Heart left ventricle (tissue), 16 donors: ENCODE measurements around the gene RALGPS1. TPM values are rescaled to one million over a fixed set of nuclear protein-coding genes. Genes with fewer than 3 reads are reported as not detected.

ENCODE experiments used
- ATAC-seq, 4 donors: fragments of 200-7000 bp; cut with Tn5 transposase; one replicate each; pipeline ENCODE4 v1.9.1; 2020 to 2022; ENCODE audit warnings: moderate library complexity in 4 of 4, mild to moderate bottlenecking in 3 of 4, moderate number of reproducible peaks in 1 of 4
- DNase-seq, 5 donors: peaks; one replicate each; pipeline ENCODE4 v3.0.0-alpha.2; 2020
- H3K27ac ChIP-seq, 12 donors: fragments of 200-600 bp; sonication (generic) in 4 of 12; one replicate each; pipeline versions ENCODE4 v1.5.0 to v1.8.0; 2016 to 2022; ENCODE audit warnings: mild to moderate bottlenecking in 2 of 12
- H3K27me3 ChIP-seq, 9 donors: fragments of 200-600 bp; sonication (generic) in 2 of 9; one replicate each; pipeline versions ENCODE4 v1.5.1 to v1.8.0; 2016 to 2022; ENCODE audit warnings: mild to moderate bottlenecking in 3 of 9
- H3K36me3 ChIP-seq, 9 donors: fragments of 200-600 bp; sonication (generic) in 2 of 9; one replicate each; pipeline versions ENCODE4 v1.5.0 to v1.8.0; 2018 to 2022; ENCODE audit warnings: mild to moderate bottlenecking in 2 of 9
- H3K4me1 ChIP-seq, 12 donors: fragments of 200-600 bp; sonication (generic) in 4 of 12; one replicate each; pipeline versions ENCODE4 v1.5.0 to v1.8.0; 2016 to 2022; ENCODE audit warnings: mild to moderate bottlenecking in 3 of 12
- H3K4me3 ChIP-seq, 12 donors: fragments of 200-600 bp; sonication (generic) in 4 of 12; one replicate each; pipeline versions ENCODE4 v1.5.0 to v1.8.0; 2017 to 2022; ENCODE audit warnings: mild to moderate bottlenecking in 9 of 12, moderate library complexity in 4 of 12
- H3K9me3 ChIP-seq, 12 donors: fragments of 200-600 bp; sonication (generic) in 4 of 12; one replicate each; pipeline versions ENCODE4 v1.5.0 to v1.8.0; 2016 to 2022; ENCODE audit warnings: mild to moderate bottlenecking in 1 of 12
- POLR2A ChIP-seq, 2 donors: fragments of 450-650 bp; IDR thresholded peaks; one replicate each; pipeline ENCODE4 v1.6.1; 2017; ENCODE audit warnings: antibody characterized with exemption in 2 of 2, mild to moderate bottlenecking in 2 of 2, moderate library complexity in 2 of 2
- WGBS, 4 donors: extraction: QIAGEN DNeasy Blood & Tissue Kit in 2 of 4; methylation state at CpG; one replicate each; pipeline versions ENCODE4 v1.1.5 to v1.1.7; 2013 to 2018; 5-methylcytosine and 5-hydroxymethylcytosine counted together
- intact Hi-C, 10 donors: fragments of 100-400 bp; cut with DNase I; formaldehyde crosslinking; loops; one replicate each; pipeline versions ENCODE4 v1.11.1 to v1.14.2; 2022
- polyA plus RNA-seq, 2 donors: library from polyadenylated mRNA; stranded (reverse); fragments of 200-250 nt; gene quantifications; one replicate each; pipeline ENCODE4 v1.2.3, GENCODE V29; 2013
- total RNA-seq, 9 donors: library from RNA; depleted of rRNA in 2 of 9; stranded (reverse); fragments of >200 nt in 2 of 9; fragmentation: NEBNext Ultra II Directional in 3 of 9; extraction: Animal tissue kit (Norgen Biotek cat#: 25700) in 3 of 9; gene quantifications; one replicate each; pipeline versions ENCODE4 v1.1.0 to v1.2.4, GENCODE V29; 2016 to 2023
- TF ChIP-seq, protein P1 (sequence below), 12 donors: fragments of 200-600 bp; sonication (generic) in 4 of 12; IDR thresholded peaks; one replicate each; pipeline versions ENCODE4 v1.5.0 to v1.8.0; 2018 to 2022; ENCODE audit warnings: antibody characterized with exemption in 12 of 12, mild to moderate bottlenecking in 5 of 12
- donor health status: ischemic (EF 13 %, LVEDD 7.1; RV severe dilation, severe dysfunction).
- donor health status: healthy with polysubstance abuse.
- donor health status: DM: no; HTN: yes; CAD: no.
- donor health status: DM: no; HTN: no; CAD: no.
- donor health status: ischemic (EF 25% LVEDD 6.9; RV normal size, moderate dysfunction).
- donor health status: ischemic (EF 25% LVEDD 5.7; RV mildly dilated, moderate dysfunction).
- donor health status: healthy.
- donor health status: DM: yes; HTN: yes; CAD: no.
- donor health status: ischemic (EF 35%, LVEDD 5.7; RV mildly dilated, moderate dysfunction).
- donor health status: nonischemic (EF 11% LVEDD 7.7; RV severe dilation, severe dysfunction).
- donor health status: DM: yes; HTN: yes; CAD: no.
- donor health status: PGD.
- donor health status: ischemic (EF 29% LVEDD 5.4; RV normal size, mild dysfunction).
- donor health status: nonischemic (EF 23%, LVEDD 6.1; RV moderate dilation, normal function).

RALGPS1 gene
- total and polyA plus RNA-seq, 11 donors: 8.0 to 21.8 (median 14.4) TPM

DNA sequence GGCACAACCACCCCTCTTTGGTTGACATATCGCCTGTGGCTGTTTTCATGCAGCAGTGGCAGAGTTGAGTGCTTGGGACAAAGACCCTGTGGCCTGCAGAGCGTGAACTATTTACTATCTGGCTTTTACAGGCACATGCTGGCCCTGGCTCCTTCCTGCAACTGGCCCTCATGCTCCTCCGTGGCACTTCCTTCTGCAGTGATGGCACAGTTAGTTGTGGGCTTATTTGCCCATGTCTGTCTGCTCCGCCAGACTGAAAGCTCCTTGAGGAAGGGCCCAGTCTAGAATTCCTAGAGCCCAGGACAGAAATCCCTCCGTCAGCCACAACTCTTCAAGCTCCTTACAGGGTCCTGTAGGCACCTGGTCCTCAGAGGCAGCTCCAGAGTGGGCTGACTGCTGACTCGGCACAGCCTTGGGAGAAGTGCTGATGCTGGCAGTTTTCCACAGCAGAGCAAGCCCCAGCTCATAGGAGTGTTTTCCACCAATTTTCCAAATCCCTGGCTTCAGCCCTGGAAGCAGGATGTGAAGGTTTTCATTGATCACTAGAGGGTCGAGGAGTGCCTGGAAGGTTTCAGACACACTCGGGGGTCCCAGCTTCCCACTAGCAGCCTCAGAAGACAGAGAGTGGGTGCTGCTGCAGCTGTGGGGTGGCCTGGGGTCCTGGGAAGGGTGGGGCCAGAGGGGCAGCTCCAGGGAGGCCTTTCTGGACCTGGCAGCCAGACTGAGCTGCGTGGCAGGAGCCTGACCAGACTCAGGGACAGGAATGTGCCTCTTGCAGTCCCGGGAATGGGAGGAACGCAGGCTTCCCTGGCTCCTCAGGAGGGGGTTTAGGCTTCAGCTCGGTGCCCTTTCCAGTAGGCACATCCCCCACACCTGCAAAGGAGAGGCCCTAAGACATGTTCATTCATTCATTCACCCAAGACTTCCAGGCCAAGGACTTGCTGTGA lies 264.4 kb downstream of the RALGPS1 start:
- Histone ChIP-seq H3K4me3 (no peak overlapping the region), H3K27me3 (no peaks in the 10 kb centered on the region), H3K9me3 (no peaks in the 10 kb centered on the region), H3K27ac (peak overlapping the region in 4 of 12 donors; percentile 11 to 34 (median 20)), H3K36me3 (no peaks in the 10 kb centered on the region), H3K4me1 (peaks cover 0 to 55% (median 20%) of the 10 kb centered on the region in 12 donors)
- 72 to 83% (median 76%) methylated on average over 9 to 12 of the region's 12 CpGs for WGBS, 4 donors
- intact Hi-C loops: no loop called here
- TF ChIP-seq, protein P1, sequence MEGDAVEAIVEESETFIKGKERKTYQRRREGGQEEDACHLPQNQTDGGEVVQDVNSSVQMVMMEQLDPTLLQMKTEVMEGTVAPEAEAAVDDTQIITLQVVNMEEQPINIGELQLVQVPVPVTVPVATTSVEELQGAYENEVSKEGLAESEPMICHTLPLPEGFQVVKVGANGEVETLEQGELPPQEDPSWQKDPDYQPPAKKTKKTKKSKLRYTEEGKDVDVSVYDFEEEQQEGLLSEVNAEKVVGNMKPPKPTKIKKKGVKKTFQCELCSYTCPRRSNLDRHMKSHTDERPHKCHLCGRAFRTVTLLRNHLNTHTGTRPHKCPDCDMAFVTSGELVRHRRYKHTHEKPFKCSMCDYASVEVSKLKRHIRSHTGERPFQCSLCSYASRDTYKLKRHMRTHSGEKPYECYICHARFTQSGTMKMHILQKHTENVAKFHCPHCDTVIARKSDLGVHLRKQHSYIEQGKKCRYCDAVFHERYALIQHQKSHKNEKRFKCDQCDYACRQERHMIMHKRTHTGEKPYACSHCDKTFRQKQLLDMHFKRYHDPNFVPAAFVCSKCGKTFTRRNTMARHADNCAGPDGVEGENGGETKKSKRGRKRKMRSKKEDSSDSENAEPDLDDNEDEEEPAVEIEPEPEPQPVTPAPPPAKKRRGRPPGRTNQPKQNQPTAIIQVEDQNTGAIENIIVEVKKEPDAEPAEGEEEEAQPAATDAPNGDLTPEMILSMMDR (IDR thresholded peaks at IDR 0.05): no peak
- TF ChIP-seq POLR2A (IDR thresholded peaks at IDR 0.05): no peak
- peak in 3 of 5 donors; percentile 12 to 63 (median 19) for DNase-seq
- peak in 2 of 4 donors; percentile 10 to 43 for ATAC-seq

DNA sequence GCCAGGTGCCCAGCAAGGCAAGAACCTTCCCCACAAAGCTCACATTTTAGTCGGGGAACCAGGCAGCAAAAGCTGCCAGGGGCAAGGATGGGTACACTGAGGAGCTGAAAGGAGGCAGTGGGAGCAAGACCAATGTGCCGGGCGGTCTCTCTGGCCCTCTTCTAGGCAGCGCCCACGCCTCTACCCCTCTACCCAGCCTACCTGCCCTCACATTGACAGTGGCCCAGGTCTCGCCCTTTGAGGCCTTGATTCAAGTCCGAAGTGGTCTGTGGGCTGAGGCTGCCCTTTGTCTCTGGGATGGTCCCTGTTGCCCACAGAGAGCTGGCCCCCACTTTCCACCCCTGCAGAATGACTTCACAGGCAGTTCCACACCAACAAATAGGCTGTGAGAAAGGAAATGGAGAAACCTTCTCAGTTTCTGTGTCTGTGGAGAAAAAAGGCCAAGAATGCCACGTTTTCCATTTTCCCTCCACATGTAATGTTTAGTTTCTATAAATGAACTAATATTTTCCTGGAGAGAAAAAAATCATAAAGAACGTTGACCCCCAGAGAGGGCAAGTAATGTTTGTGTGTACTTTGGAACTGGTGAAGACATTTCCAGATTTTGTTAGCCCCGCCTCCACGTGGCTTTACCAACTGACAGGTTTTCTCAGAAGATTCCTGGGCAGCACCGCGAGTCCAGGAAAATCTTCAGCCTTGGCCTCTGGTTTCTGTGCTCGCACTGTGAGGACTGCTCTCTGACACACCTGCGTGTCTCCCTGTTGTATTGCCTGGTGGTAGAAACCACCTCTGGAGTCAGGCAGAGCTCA lies 265.3 kb downstream of the RALGPS1 start:
- no peak overlapping the region for H3K4me3 ChIP-seq
- WGBS, 4 donors: 84 to 91% (median 87%) methylated on average over 14 to 15 of the region's 15 CpGs
- no peaks in the 10 kb centered on the region for H3K9me3 ChIP-seq
- no peaks in the 10 kb centered on the region for H3K27me3 ChIP-seq
- no peak for ATAC-seq
- peak overlapping the region in 4 of 12 donors; percentile 11 to 31 (median 26) for H3K27ac ChIP-seq
- intact Hi-C loops: loop anchor here in 1 of 10 donors (5.0 kb wide), 1 partner anchor 48 kb away; no protein-coding TSS in a partner anchor
- no peak for TF ChIP-seq POLR2A (IDR thresholded peaks at IDR 0.05)
- TF ChIP-seq, protein P1 (IDR thresholded peaks at IDR 0.05): no peak
- peaks cover 0 to 57% (median 24%) of the 10 kb centered on the region in 12 donors for H3K4me1 ChIP-seq
- no peaks in the 10 kb centered on the region for H3K36me3 ChIP-seq
- peak in 3 of 5 donors; percentile 6 to 33 (median 12) for DNase-seq

- WGBS, 4 donors: 91 to 96% (median 92%) methylated on average over 10 to 14 of the region's 14 CpGs
- peak overlapping the region in 2 of 12 donors; percentile 23 to 31 for H3K27ac ChIP-seq
- no peaks in the 10 kb centered on the region for H3K9me3 ChIP-seq
- DNase-seq (peak in 3 of 5 donors; percentile 5 to 33 (median 14)), ATAC-seq (no peak)
- no peaks in the 10 kb centered on the region for H3K36me3 ChIP-seq
- H3K4me3 ChIP-seq: no peak overlapping the region
- intact Hi-C loops: loop anchor here in 1 of 10 donors (5.0 kb wide), 1 partner anchor 48 kb away; no protein-coding TSS in a partner anchor
- no peak for TF ChIP-seq POLR2A (IDR thresholded peaks at IDR 0.05)
- TF ChIP-seq, protein P1 (IDR thresholded peaks at IDR 0.05): no peak
- H3K27me3 ChIP-seq: no peaks in the 10 kb centered on the region
- H3K4me1 ChIP-seq: peaks cover 2 to 59% (median 32%) of the 10 kb centered on the region in 12 donors
These were observed 266.1 kb downstream of the RALGPS1 start for GRCh38 chr9:127180457-127181314.
